Stimulated activated CD8-positive, alpha-beta memory T cell treated with anti-CD3 and anti-CD28 coated beads, Interleukin-4, amount 100 ng/mL, for 24 hours (primary cell): ENCODE data around the gene XRN1.
A peak's percentile ranks its signal among the peaks of the same experiment; 100 is the strongest.
"Not testable (repeated sequence)": the region's sequence is repeated elsewhere in the genome, so short reads cannot be mapped to it uniquely, and the experiment has no call there.

ENCODE experiments used
- DNase-seq: peaks from one replicate; pipeline ENCODE4 v3.0.0-alpha.2; 2020; ENCODE audit warnings: low read depth

XRN1 gene

GRCh38 chr3:142447852-142448823 lies at the start of gene XRN1:
Gene XRN1, minus strand, starts transcription at chr3:142448037. Its CDS starts 93 bp downstream, at chr3:142447944.
- DNase-seq = peak; percentile 92

DNA sequence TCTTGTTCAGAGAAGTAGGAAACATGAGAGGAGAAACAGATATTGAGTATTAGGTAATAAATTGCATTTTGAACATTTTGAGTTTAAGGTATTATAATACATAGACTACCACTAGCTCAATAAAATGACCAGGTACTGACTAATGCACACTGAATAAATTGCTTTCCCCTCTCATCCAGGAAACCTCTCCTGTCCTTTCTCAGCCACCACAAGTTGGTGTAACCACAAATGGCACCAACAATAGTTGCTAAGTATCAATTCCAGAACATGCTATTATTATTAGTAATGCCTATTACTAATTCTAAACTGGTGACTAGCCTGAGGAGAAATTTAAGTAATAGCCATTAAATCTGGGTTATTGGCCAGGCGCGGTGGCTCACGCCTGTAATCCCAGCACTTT lies 47.3 kb upstream of the XRN1 start:
- no peak for DNase-seq

DNA sequence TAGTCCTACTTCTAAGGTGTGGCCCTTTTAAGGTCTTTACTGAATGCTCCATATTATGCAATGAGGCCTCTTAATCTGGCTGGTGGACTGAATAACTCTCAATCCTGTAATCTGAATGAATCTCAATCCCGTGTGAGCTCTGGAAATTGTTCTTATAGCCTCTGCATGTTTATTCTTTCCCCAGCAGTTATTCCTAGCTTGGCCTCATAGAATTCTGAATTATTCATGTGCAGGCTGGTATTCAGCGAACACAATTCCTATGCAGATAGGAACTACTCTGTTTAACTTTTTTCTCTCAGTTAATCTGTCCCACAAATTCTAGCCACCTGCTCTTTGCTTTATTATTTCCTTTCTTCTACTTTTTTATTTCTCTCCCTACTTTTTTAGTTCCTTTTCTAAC lies 44.3 kb upstream of the XRN1 start:
- DNase-seq = no peak

- no peak for DNase-seq
Observed at GRCh38 chr3:142489572-142490323, 41.9 kb upstream of the XRN1 start.

DNA sequence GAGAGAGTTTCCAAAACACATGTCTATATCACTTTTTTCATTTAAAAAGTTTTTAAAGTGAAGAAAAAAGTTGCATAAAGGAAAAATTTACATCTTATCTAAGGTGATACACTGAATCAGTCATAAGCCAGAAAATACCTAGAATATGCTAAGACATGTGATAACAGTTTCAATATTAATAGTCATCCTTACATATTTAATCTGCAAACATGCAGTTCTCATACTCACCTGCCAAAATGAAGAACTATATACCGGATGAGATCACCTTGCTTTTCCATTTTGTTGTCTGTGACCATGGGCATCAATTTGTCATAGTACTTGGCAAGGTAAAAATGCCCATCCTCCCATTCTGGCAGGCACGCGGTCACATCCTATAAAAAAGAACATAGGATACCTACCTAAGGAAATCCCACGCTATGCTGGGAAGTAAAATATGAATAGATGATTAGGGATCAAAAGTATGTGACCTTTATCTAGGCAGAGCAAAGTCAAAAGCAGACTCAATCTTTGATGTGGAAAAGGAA lies 37.1 kb upstream of the XRN1 start:
- DNase-seq = no peak

- DNase-seq = no peak
Observed at GRCh38 chr3:142481196-142481595, 33.4 kb upstream of the XRN1 start.

GRCh38 chr3:142470826-142471225 lies 23.0 kb upstream of the XRN1 start:
- no peak for DNase-seq

- no peak for DNase-seq
Observed at GRCh38 chr3:142468456-142468855, 20.6 kb upstream of the XRN1 start.

DNA sequence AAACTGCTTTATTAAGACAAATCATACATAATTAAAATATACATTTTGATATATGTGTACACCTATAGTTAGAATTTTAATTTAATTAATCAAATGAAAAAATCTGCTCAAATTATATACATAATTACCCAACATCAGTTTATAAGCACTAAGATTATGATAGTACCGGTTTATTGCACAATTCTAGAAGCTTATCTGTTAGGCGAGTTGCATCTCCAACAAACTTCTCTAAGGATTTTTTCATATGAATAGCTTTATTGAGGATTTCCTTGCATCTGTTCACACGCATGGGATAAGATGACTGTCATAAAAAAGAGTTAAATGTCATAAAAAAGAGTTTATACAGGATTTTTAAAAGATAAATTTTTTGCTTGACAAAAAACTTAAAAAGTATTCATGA lies 19.9 kb upstream of the XRN1 start:
- DNase-seq = no peak

- no peak for DNase-seq
Observed at GRCh38 chr3:142460689-142461088, 12.9 kb upstream of the XRN1 start.

- DNase-seq = no peak
Observed at GRCh38 chr3:142459929-142460328, 12.1 kb upstream of the XRN1 start.

GRCh38 chr3:142459096-142459495 lies 11.3 kb upstream of the XRN1 start:
- DNase-seq = no peak

- DNase-seq = no peak
Observed at GRCh38 chr3:142450881-142451280, 3.0 kb upstream of the XRN1 start.

- DNase-seq = no peak
Observed at GRCh38 chr3:142450189-142450588, 2.4 kb upstream of the XRN1 start.

GRCh38 chr3:142447301-142447851 lies 461 bp downstream of the XRN1 start:
- no peak for DNase-seq

DNA sequence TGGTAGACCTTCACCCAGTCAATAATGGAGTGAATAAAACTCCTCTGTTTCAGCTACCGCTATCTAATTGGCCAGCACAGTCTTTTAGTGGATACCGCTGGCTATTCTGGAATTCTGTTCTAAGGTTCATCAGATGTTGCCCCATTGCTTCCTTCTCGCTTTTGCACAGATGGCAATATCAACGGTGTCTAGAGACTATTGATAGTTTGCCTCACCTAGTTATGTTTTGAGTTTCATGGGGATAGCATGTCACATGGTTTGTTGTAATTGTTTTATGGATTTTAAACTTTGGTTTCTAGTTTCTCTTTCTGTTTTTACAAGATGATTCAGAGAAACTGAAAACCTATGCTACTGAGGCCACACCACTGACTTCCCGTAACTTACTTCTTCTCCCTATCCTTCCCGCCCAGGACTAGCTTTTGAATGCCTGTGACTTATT lies 2.0 kb downstream of the XRN1 start:
- no peak for DNase-seq

GRCh38 chr3:142444343-142444742 lies 3.5 kb downstream of the XRN1 start:
- no peak for DNase-seq

- not testable (repeated sequence) for DNase-seq
Observed at GRCh38 chr3:142443060-142443459, 4.8 kb downstream of the XRN1 start.

DNA sequence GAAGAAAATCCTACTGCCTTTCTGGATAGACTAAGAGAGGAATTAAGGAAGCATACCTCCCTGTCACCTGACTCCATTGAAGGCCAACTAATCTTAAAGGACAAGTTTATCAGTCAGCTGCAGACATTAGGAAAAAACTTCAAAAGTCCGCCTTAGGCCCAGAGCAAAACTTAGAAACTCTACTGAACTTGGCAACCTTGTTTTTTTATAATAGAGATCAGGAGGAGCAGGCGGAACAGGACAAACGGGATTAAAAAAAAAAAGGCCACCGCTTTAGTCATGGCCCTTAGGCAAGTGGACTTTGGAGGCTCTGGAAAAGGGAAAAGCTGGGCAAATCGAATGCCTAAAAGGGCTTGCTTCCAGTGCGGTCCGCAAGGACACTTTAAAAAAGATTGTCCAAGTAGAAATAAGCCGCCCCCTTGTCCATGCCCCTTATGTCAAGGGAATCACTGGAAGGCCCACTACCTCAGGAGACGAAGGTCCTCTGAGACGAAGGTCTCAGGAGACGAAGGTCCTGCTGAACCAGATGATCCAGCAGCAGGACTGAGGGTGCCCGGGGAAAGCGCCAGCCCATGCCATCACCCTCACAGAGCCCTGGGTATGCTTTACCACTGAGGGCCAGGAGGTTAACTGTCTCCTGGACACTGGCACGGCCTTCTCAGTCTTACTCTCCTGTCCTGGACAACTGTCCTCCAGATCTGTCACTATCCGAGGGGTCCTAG lies 8.2 kb downstream of the XRN1 start:
- not testable (repeated sequence) for DNase-seq

DNA sequence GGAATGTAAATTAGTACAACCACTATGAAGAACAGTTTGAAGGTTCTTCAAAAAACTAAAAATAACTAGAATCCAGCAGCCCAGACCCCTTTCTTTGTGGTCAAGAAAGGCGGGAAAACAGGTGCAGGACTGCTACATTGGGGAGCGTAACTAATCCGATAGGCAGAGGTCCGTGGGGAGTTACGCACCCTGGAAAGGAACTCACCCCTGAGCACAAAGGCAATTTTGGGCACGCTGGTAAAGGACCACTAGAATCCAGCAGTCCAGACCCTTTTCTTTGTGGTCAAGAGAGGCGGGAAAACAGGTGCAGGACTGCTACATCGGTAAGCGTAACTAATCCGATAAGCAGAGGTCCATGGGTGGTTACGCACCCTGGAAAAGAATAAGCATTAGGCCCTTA lies 9.7 kb downstream of the XRN1 start:
- DNase-seq = not testable (repeated sequence)

DNA sequence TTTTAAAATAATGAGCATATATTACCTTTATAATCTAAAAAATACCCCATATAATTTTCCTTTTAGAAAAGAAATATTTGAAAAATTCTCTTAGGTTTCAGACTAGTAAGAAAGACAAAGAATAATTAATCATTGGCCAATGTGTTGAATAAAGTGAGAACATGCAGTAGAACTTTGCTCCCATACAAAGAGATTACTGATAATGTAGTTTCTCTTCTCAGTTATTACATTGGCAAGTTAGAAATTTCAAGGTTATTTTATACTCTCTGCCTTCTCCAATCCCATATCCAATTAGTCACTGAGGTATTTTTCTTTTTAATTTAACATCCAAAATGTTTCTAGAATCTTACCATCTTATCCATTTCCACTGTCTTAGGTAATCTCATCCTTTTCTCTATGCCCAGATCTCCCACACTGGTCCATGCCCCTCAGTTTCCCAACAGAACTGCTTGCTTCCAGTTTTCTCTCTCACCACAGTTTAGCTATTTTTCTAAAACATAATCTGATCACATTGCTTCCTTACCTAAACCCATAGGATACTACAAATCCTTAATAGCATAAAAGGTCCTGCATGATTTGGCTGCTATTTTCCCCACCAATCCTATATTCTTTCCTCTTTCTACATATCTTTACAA lies 10.8 kb downstream of the XRN1 start:
- no peak for DNase-seq
